Stimulated activated CD4-positive, alpha-beta T cell treated with anti-CD3 and anti-CD28 coated beads, TNF-alpha, amount 100 ng/mL, for 24 hours (primary cell): ENCODE data around the gene FKBP2.

Experiments
- DNase-seq, 3 experiments: peaks; one replicate each; pipeline ENCODE4 v3.0.0-alpha.2; 2020; ENCODE audit warnings: low read depth in 3 of 3

Gene FKBP2

GRCh38 chr11:64249038-64249437 lies 8.1 kb downstream of the FKBP2 start:
- no peak for DNase-seq

- DNase-seq = no peak
Observed at GRCh38 chr11:64249563-64250414, 8.9 kb downstream of the FKBP2 start.

DNA sequence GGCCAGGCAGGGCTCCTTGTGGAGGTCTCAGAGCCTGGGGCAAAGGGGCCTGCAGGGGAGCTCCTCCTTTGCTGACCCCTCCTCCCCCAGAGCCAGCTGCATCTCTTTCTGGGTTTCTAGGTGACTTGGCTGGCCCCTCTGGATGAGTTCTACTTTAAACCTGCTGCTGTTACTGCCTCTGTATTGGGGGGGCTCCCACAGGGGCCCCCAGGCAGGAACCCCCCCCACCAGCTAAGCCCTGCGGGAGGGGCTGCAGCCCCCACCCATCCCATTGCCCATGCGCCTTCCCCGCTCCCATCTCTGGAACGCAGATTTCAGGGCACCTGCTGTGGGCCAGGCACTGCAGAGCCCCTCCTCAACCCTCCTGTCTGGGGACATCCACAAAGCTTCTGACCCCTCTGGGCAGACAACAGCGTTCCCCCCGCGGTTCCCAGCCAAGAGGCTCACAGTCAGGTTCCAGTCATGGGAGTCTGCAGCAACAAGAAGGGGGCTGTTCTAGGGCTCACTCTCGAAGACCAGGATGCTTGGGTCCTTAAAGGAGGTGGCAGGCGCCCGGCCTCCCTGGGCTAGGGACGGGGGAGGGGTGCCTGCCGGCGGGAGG lies 9.6 kb downstream of the FKBP2 start:
- DNase-seq = no peak

GRCh38 chr11:64251016-64251752 lies 10.3 kb downstream of the FKBP2 start, which contains the start of gene PLCB3:
TSS of gene PLCB3 (plus strand) at chr11:64251530. CDS start at chr11:64251650, 120 bp downstream.
- DNase-seq = peak in 1 of 3 experiments; percentile 46

DNA sequence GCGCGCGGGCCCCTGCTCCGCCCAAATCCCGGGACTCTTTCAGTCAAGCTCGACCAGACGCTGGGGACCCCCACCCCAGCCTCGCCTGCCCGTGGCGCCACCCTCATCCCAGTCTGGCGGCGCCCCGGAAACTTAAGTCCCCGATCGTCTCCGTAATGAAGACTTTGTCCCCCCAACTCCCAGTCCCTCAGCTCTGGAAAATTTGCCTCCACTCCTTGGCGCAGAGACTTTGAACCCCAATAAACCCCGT lies 10.8 kb downstream of the FKBP2 start:
- DNase-seq = no peak

DNA sequence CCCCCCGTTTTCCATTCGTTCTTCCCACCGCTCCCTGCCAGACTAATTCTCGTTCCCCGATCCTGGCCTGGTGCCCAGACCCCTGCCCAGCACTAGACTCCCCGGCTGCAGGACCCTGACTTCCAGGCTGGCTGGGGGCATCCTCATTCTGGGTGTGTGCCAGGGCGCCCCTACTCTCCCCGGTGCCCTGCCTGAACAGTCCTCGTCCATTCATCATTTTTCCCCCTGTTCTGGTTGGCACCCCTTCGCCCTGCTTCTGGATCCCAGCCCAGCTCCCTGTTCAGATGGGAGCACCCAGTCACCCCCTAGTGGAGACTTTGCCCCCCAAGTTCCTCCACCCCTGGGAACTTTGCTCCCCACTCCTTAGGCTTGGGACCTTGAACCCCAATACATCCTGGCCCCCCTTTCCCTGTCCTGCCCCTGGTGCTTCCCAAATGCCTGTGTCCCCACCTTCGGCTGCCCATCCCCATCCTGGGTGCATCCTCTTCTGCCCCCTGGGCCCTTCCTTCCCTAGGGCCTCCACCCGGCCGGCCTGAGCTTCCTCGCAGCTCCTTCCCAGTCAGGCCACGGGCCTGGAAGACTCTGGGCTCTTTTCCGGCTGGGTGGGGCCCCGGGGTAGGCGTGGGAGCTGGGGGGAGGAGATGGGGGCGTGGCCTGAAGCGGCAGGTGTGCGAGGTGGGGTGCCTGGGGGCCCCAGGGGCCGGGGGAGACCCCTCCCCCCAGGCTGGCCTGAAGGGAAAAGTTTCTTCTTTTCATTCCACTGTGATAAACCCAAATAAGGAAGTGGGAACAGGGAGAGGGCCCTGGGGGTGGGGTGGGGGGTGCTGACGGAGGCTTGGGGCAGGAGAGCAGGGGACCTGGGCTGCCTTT lies 11.3 kb downstream of the FKBP2 start:
- DNase-seq = no peak

- DNase-seq = no peak
Observed at GRCh38 chr11:64253043-64253442, 12.1 kb downstream of the FKBP2 start.

DNA sequence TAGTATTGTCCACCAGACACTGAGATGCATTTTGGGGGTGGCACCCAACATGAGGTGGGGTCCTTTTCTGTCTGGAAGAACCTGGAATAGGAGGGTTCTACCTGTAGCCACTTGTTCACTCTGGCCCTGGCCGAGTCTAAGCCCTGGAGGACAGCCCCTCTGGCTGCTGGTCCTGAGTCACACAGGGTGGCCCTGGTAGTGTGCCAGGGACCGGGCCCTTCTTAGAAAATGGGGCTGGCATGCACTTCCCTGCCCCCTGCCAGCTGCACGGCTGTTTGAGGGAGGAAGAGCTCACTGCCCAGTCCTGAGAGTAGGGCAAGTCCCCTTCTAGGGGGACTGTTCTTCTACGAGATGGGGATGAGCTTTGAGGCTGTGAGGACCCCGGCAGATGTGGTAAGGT lies 12.6 kb downstream of the FKBP2 start:
- no peak for DNase-seq

DNA sequence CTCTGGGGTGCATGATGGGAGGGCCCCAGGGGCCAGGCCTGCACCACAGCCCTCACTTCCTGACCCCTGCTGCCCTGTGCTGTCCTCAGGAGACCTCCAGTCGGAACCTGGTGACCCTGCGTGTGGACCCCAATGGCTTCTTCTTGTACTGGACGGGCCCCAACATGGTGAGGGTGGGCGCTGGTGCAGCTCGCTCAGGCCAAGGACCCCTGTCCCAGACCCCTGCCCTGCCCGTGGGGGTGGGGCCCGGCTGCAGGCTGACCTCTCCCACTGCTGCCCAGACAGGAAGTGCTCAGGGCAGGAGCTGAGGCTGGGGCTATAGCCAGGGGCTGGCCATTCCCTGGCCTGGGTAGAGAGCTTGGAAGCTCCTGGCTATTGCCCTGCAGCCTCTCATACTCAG lies 13.4 kb downstream of the FKBP2 start:
- no peak for DNase-seq

- no peak for DNase-seq
Observed at GRCh38 chr11:64255135-64256128, 14.5 kb downstream of the FKBP2 start.

DNA sequence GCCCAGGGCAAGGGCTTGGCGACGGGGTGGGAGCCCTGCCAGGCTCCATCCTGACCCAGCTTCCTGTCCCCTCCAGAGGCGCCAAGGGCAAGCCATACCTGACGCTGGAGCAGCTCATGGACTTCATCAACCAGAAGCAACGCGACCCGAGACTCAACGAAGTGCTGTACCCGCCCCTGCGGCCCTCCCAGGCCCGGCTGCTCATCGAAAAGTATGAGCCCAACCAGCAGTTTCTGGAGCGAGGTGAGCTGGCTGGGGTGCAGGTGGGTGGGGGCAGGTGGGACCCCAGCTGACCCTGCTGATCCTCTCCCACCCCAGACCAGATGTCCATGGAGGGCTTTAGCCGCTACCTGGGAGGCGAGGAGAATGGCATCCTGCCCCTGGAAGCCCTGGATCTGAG lies 15.4 kb downstream of the FKBP2 start:
- DNase-seq = no peak

- no peak for DNase-seq
Observed at GRCh38 chr11:64258356-64258755, 17.5 kb downstream of the FKBP2 start.

DNA sequence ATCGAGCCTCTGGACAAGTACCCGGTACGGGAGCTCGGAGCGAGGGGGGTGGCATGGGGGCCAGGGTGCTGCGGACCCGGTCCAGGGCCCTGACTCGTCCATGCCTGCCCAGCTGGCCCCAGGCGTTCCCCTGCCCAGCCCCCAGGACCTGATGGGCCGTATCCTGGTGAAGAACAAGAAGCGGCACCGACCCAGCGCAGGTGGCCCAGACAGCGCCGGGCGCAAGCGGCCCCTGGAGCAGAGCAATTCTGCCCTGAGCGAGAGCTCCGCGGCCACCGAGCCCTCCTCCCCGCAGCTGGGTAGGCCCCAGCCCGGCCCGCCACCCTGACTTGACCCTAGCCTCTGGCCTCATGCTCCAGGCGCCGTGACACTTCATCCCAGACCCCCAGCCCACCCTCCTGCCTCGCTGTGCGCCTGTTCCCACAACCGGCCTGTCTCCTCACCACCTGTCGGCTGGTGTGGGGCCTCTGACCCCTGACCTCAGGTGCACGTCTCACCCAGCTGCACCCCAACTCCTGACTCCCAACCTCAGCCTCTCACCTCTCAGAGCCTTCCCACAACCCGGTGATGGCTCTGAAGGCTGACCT lies 18.1 kb downstream of the FKBP2 start:
- no peak for DNase-seq

- no peak for DNase-seq
Observed at GRCh38 chr11:64259533-64260067, 18.7 kb downstream of the FKBP2 start.

GRCh38 chr11:64260147-64260708 lies 19.3 kb downstream of the FKBP2 start:
- no peak for DNase-seq

DNA sequence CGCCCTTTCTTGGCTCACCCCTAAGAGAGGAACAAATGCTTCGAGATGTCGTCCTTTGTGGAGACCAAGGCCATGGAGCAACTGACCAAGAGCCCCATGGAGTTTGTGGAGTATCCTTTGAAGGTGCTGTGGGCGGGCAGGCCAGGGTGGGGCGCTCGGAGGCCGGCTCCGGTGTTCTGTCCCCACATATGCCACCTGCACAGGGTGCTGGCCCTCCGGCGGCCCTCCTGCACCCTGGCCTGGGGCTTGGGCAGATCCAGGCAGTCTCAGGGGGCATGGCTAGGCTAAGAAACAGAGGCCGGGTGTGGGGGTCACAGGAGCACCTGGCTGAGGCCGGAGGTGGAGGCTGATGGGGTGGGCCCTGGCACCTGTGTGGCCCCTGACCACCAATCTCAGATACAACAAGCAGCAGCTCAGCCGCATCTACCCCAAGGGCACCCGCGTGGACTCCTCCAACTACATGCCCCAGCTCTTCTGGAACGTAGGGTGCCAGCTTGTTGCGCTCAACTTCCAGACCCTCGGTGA lies 20.7 kb downstream of the FKBP2 start:
- no peak for DNase-seq

DNA sequence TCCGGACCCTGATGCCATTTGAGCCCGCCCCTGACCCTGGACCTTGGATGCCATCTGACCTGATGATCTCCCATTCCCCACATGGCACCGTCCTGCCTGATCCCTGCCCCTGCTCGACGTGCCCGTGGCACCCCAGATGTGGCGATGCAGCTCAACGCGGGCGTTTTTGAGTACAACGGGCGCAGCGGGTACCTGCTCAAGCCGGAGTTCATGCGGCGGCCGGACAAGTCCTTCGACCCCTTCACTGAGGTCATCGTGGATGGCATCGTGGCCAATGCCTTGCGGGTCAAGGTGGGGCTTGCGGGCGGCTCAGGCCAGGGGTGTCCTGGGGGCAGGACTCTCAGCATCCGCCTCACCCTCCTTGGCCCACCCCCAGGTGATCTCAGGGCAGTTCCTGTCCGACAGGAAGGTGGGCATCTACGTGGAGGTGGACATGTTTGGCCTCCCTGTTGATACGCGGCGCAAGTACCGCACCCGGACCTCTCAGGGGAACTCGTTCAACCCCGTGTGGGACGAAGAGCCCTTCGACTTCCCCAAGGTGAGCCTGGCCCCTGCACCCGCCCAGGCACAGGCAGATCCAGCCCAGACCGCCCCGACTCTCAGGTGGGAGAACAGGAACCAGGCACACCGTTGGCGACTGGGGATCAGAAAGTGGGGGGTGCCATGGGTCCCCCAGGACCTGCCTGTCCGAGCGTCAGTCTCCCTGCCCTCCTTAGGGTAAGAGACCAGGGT lies 21.5 kb downstream of the FKBP2 start:
- no peak for DNase-seq

GRCh38 chr11:64263021-64263946 lies 22.4 kb downstream of the FKBP2 start:
- DNase-seq = no peak
